ENCODE measurements around the gene PHF5A.

PHF5A gene

DNA sequence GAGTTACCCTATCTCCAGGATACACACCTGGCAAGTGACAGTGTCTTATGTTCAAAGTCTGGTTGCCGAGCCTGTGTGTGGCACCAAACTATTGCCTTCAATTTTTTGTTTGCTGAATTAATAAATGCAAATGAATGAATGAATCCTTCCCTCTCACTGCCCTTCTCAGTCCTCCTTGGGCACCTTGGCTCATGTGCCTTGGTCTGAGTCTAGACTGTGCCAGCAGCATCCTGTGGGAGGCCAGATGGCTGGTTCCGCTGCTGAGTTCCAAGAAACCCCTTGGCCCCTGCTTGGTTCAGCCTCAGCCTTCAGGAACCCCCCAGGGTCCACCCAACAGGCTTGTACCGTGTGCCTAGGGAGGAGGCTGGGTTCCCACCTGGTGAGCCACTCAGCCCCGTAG is 52.9 kb downstream of the PHF5A start:
- no peaks in the 10 kb centered on the region for H3K27me3 Mint-ChIP-seq
- H3K36me3 Mint-ChIP-seq: no peaks in the 10 kb centered on the region
- peaks cover 36% of the 10 kb centered on the region for H3K4me1 Mint-ChIP-seq
- peak overlapping the region; percentile 80 for H3K27ac Mint-ChIP-seq
- no peaks in the 10 kb centered on the region for H3K9me3 Mint-ChIP-seq
- peak overlapping the region; percentile 69 for H3K4me3 Mint-ChIP-seq

DNA sequence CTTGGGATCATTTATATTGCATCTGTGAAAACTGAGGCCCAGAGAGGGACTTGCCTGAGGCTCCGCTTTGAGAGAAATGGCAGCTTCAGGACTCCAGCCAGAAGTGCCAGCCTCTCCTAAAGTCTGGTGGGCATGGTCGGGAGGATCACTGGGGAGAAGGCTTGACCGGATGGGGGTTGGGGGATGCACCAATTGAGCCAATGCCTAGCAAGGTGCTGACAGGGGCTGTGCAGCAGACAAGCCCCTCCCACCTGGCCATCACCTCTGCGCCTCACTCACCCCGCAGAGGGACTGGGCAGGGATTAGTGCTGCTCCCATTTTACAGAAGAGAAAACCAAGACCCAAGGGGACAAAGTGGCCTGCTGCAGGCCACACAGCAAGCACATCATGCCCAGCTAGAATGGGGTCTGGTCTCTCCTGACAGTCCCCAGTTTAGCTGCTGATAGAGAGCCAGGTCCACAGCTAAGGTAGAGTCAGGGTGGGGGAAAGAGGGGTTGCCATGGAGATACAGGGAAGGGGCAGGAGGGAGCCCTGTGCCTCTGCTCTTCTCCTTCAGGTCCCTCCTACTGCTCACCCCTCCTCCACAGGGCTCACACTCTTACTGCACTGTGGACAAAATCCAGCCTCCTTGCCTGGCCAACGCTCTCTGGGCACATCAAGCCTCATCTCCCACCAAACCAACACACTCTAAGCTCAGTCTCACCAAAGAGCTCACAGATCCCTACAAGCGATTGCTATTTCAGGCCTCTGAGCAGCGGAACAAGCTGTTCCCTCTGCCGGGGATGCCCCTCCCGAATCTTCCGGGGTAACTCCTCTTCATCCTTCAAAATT is 57.3 kb downstream of the PHF5A start:
- peak overlapping the region; percentile 44 for H3K4me3 Mint-ChIP-seq

DNA sequence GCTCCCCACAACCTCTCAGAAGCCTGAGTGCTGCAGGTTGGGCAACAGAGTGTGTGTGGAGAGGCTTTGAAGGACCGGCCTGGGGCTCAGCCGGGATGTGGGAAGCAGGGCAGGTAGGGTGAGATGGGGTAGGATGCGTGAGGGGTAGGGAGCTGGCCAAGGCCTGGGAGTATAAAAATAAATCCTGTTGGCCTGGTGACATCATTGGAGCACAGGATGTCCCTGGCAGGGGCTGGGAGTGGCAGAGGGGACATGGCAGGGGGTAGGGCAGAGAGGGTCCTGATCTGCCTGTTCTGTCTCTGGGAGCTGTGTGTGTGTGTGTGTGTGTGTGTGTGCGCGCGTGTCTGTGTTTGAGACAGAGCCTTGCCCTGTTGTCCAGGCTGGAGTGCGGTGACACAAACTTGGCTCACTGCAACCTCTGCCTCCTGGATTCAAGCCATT is 58.2 kb downstream of the PHF5A start:
- Mint-ChIP-seq H3K27me3 (no peaks in the 10 kb centered on the region), H3K36me3 (no peaks in the 10 kb centered on the region), H3K27ac (peak overlapping the region; percentile 66), H3K9me3 (no peaks in the 10 kb centered on the region), H3K4me3 (no peak overlapping the region), H3K4me1 (peaks cover 25% of the 10 kb centered on the region)

More for the DNA sequence above, 57.3 kb downstream of the PHF5A start:
- no peaks in the 10 kb centered on the region for H3K9me3 Mint-ChIP-seq
- peak overlapping the region; percentile 92 for H3K27ac Mint-ChIP-seq
- no peaks in the 10 kb centered on the region for H3K27me3 Mint-ChIP-seq
- peaks cover 31% of the 10 kb centered on the region for H3K4me1 Mint-ChIP-seq
- no peaks in the 10 kb centered on the region for H3K36me3 Mint-ChIP-seq
